Measurements from ENCODE around the gene HPSE2. TPM values are rescaled to one million over a fixed set of nuclear protein-coding genes. Genes with fewer than 3 reads are reported as not detected.

HPSE2 gene
- total RNA-seq, 1 experiment from 2014 or later = 0.05 TPM

GRCh38 chr10:98675902-98676301 lies 559.8 kb downstream of the HPSE2 start:
- no peak overlapping the region for H3K9ac ChIP-seq (ENCODE audit: low read length)
- ChIA-PET CTCF (no interaction called here), POLR2A (no interaction called here), RAD21 (ENCODE audit: low non-redundant PET in 1 of 2, low total read pairs in 2 of 2, uncharacterized antibody in 2 of 2, unreplicated experiment in 2 of 2) (no interaction called here)
- H3K27ac ChIP-seq (ENCODE audit: low read depth, low read length) = no peak overlapping the region
- H3K36me3 ChIP-seq (ENCODE audit: control insufficient read depth in 1 of 2, insufficient read depth in 2 of 2, low read length in 2 of 2) = no peaks in the 10 kb centered on the region
- DNase-seq (ENCODE audit: low read depth, low spot score) = no peak
- H3K4me2 ChIP-seq (ENCODE audit: low read length) = no peak overlapping the region
- no peaks in the 10 kb centered on the region for H3K9me3 ChIP-seq (ENCODE audit: control insufficient read depth in 1 of 2, insufficient read depth in 1 of 2, low read depth in 1 of 2, low read length in 2 of 2)
- H4K20me1 ChIP-seq (ENCODE audit: insufficient read depth) = no peaks in the 10 kb centered on the region
- no peaks in the 10 kb centered on the region for H3K4me1 ChIP-seq (ENCODE audit: control insufficient read depth in 1 of 2, insufficient read depth in 2 of 2, low read length in 2 of 2)
- intact Hi-C loops (cut with micrococcal nuclease) = no loop called here
- no peaks in the 10 kb centered on the region for H3K79me2 ChIP-seq (ENCODE audit: insufficient read depth, low read length)
- no peak overlapping the region for H3K4me3 ChIP-seq (replicated peaks in 1 of 2; ENCODE audit: low read depth in 1 of 2, low read length in 2 of 2)
- no peaks in the 10 kb centered on the region for H3K9me2 ChIP-seq (ENCODE audit: insufficient read depth)
- TF ChIP-seq ZBTB33 (IDR thresholded peaks at IDR 0.05; ENCODE audit: extremely low read depth, insufficient replicate concordance, low read length) (no peak), YY1 (IDR thresholded peaks at IDR 0.05; ENCODE audit: extremely low read depth, insufficient replicate concordance, low read depth, low read length) (no peak), SP1 (IDR thresholded peaks at IDR 0.05; ENCODE audit: low read depth) (no peak), ZFX (IDR thresholded peaks at IDR 0.05) (no peak), ATF3 (IDR thresholded peaks at IDR 0.05) (no peak), TCF7L2 (IDR thresholded peaks at IDR 0.05; ENCODE audit: borderline replicate concordance, extremely low read depth, insufficient read depth, insufficient read length) (no peak), ZNF274 (IDR thresholded peaks at IDR 0.05; ENCODE audit: low read depth, low read length) (no peak), POLR2A (IDR thresholded peaks at IDR 0.05; ENCODE audit: borderline replicate concordance, extremely low read depth, insufficient read depth, insufficient read length) (no peak), FOSL1 (IDR thresholded peaks at IDR 0.05; ENCODE audit: low read depth) (no peak), SRF (IDR thresholded peaks at IDR 0.05; ENCODE audit: low read depth) (no peak), POLR2AphosphoS5 (IDR thresholded peaks at IDR 0.05; ENCODE audit: low read depth, low read length) (no peak), EZH2 (IDR thresholded peaks at IDR 0.05) (no peak), CBX3 (IDR thresholded peaks at IDR 0.05; ENCODE audit: low read depth) (no peak), REST (IDR thresholded peaks at IDR 0.05; ENCODE audit: low read depth) (no peak), CEBPB (IDR thresholded peaks at IDR 0.05; ENCODE audit: low read depth) (no peak), EGR1 (IDR thresholded peaks at IDR 0.05; ENCODE audit: low read depth) (no peak), JUND (IDR thresholded peaks at IDR 0.05) (no peak), RAD21 (IDR thresholded peaks at IDR 0.05; ENCODE audit: low read depth) (no peak), CTCF (IDR thresholded peaks at IDR 0.05 in 2 of 3, conservative IDR thresholded peaks at IDR 0.05 in 1 of 3; ENCODE audit: borderline replicate concordance in 1 of 3, insufficient read depth in 1 of 3, low read depth in 2 of 3, low read length in 2 of 3) (no peak)
- no peak overlapping the region for H2AFZ ChIP-seq (ENCODE audit: low read depth, low read length, poor library complexity, severe bottlenecking)
- BruUV-seq (replicated peaks) = no TSS peak
- no peak for ATAC-seq
- H3K27me3 ChIP-seq (ENCODE audit: insufficient read depth, low read length) = peaks cover 40% of the 10 kb centered on the region

All from HCT116 (cell line).